ENCODE results near the gene CHP2.
"Not testable (repeated sequence)": the region's sequence is repeated elsewhere in the genome, so short reads cannot be mapped to it uniquely, and the experiment has no call there.

Gene CHP2

GRCh38 chr16:23729503-23730424 is 25.1 kb upstream of the CHP2 start:
- no peak for TF ChIP-seq ZFX (IDR thresholded peaks at IDR 0.05; ENCODE audit: borderline replicate concordance)
- no peak for TF ChIP-seq CTCF (IDR thresholded peaks at IDR 0.05)
- no peak overlapping the region for H3K27ac ChIP-seq

GRCh38 chr16:23734176-23734893 is 20.5 kb upstream of the CHP2 start:
- TF ChIP-seq ZFX (IDR thresholded peaks at IDR 0.05; ENCODE audit: borderline replicate concordance), result no peak
- no peak for TF ChIP-seq CTCF (IDR thresholded peaks at IDR 0.05)
- H3K27ac ChIP-seq, result no peak overlapping the region

- H3K27ac ChIP-seq, result not testable (repeated sequence)
These were observed 17.3 kb upstream of the CHP2 start for GRCh38 chr16:23737423-23738028.

- TF ChIP-seq CTCF (IDR thresholded peaks at IDR 0.05), result no peak
- no peak for TF ChIP-seq ZFX (IDR thresholded peaks at IDR 0.05; ENCODE audit: borderline replicate concordance)
- H3K27ac ChIP-seq, result no peak overlapping the region
These were observed 15.3 kb upstream of the CHP2 start for GRCh38 chr16:23739516-23739915.

GRCh38 chr16:23741675-23742303 is 13.0 kb upstream of the CHP2 start:
- TF ChIP-seq CTCF (IDR thresholded peaks at IDR 0.05) (no peak), ZFX (IDR thresholded peaks at IDR 0.05; ENCODE audit: borderline replicate concordance) (no peak)
- H3K27ac ChIP-seq, result no peak overlapping the region

- TF ChIP-seq ZFX (IDR thresholded peaks at IDR 0.05; ENCODE audit: borderline replicate concordance) (no peak), CTCF (IDR thresholded peaks at IDR 0.05) (no peak)
- H3K27ac ChIP-seq, result no peak overlapping the region
These were observed 12.1 kb upstream of the CHP2 start for GRCh38 chr16:23742766-23743165.

GRCh38 chr16:23745263-23745662 is 9.6 kb upstream of the CHP2 start:
- H3K27ac ChIP-seq, result no peak overlapping the region
- TF ChIP-seq ZFX (IDR thresholded peaks at IDR 0.05; ENCODE audit: borderline replicate concordance), result no peak
- no peak for TF ChIP-seq CTCF (IDR thresholded peaks at IDR 0.05)
